ENCODE results near the gene FOXA1.

The FOXA1 gene

GRCh38 chr14:37594971-37595808 lies at the start of gene FOXA1, which contains the start of gene TTC6:
TSS of gene FOXA1 (minus strand) at chr14:37595249. CDS start at chr14:37594972, 277 bp downstream.
TSS of gene TTC6 (plus strand) at chr14:37595629. CDS start at chr14:37622065, 26,436 bp downstream.
- DNase-seq (ENCODE audit: low read depth): no peak

GRCh38 chr14:37643701-37644100 lies 48.7 kb upstream of the FOXA1 start:
- DNase-seq (ENCODE audit: low read depth): no peak

DNA sequence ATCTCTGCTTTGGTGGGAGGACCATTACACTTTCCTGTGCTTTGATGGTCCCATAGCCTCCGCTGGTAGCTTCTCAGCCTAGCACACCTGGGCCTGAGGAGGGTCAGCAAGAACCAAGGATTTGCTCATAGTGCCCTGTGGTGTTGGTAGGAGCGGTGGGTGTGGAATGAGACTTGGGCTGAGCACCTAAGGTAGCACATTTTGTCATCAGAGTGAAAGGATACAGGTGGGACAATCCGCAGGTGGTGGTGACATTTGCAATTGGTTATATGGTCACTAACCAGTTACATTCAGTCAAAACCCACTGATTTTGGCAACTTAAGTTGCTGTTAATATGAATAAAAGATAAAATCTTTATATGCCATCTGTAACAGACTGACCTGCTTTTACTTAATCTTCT lies 47.1 kb upstream of the FOXA1 start:
- no peak for DNase-seq (ENCODE audit: low read depth)

GRCh38 chr14:37641117-37641516 lies 46.1 kb upstream of the FOXA1 start:
- DNase-seq (ENCODE audit: low read depth): no peak

DNA sequence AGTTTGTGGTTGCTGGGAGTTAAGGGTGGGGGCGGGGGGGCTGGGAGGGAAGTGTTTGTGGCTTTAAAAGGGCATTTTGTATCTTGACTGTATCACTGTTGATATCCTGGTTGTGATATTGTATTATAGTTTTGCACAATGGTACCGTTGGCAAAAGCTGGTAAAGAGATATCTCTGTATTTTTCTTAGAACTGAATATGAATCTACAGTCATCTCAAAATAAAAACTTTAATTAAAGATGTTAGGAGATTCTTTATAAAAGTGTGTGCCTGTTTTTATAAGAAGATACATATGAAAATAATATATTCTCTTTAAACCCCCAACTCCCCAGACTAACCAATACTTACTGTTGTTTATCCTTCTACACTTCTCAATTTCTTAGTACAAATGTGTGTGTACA lies 43.5 kb upstream of the FOXA1 start:
- DNase-seq (ENCODE audit: low read depth): no peak

- DNase-seq (ENCODE audit: low read depth): no peak
Observed at GRCh38 chr14:37637341-37637740, 42.3 kb upstream of the FOXA1 start.

- no peak for DNase-seq (ENCODE audit: low read depth)
Observed at GRCh38 chr14:37625597-37626595, 30.8 kb upstream of the FOXA1 start.

DNA sequence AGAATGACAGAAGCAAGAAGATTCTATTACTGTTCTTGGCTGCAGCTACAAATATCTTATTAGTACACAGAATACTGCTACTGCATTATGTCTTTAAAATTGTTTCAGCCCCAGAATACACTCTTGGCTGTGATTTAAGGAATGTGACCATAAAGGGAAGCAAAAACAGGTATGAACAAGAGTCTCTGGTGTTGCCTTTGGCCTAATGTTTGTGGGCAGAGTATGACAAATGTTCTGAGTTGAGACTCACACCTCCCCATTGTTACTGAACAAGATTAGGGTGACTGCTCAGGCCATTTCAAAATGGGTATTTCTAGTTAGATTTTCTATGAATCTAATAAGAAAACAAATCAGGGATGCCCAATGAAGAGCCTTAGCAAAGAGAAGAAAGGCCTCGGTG lies 28.9 kb upstream of the FOXA1 start:
- DNase-seq (ENCODE audit: low read depth): no peak

GRCh38 chr14:37623426-37623951 lies 28.4 kb upstream of the FOXA1 start:
- DNase-seq (ENCODE audit: low read depth): no peak

GRCh38 chr14:37622231-37622923 lies 27.3 kb upstream of the FOXA1 start:
- DNase-seq (ENCODE audit: low read depth): no peak

- no peak for DNase-seq (ENCODE audit: low read depth)
Observed at GRCh38 chr14:37620856-37621255, 25.8 kb upstream of the FOXA1 start.

DNA sequence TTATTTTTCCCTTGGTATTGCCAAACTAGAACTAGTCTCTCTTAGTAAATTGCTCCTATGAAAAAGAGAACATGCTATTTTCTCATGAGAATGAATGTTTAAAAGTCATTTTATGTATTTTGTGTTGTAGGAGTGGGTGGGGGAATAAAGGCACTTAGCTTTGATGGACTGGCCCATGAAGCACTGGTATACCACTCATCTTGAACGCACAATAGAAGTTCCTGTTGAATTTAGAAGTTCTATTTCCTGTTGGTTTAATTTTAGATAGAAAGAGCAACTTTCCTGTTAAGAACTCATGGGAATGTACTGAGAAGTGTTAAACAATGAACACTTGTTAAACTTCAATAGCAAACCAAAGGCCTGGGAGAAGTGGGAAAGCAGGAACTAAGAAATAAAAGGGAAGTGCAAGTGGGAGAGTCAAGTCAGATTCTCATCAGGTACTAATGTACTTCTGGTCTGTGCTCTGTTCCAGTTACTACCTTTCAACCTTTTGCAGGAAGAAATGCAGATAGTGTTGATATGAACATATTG lies 23.5 kb upstream of the FOXA1 start:
- DNase-seq (ENCODE audit: low read depth): no peak

DNA sequence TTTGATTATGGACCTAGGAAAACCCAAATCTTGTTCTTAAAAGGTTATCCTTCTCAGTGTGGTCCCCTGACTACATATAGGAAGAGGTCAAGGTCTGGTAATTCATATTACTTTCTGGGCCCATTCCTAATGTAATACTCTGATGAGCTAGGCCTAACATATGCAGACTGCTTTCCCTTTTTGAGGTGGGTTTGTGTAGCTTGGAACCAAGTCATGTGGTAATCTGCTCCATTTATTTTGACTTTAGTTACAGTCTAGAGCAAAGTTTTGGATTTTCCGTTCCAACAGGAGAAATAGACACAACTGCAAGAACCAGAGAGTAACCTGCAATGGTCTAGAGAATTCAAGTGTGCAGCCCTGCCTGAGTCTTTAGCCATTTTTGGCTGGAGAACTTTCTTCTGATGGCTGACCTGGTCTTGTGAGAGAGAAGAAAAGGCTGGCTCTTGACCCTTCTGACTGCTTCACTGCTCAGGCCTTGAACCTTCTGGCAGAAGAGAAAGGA lies 22.9 kb upstream of the FOXA1 start:
- DNase-seq (ENCODE audit: low read depth): no peak

DNA sequence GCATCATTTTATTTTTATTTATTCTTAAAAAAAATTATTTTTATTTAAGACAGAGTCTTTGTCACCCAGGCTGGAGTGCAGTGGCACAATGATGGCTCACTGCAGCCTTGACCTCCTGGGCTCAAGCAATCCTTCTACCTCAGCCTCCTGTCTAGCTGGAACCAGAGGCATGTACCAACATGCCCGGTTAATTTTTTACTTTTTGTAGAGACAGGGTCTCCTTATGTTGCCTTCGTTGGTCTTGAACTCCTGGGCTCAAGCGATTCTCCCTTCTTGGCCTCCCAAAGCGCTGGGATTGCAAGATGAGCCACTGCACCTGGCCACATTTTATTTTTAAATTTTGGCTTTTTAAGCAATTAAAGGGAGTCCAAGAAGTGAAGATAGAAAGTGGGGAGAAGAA lies 21.8 kb upstream of the FOXA1 start:
- DNase-seq (ENCODE audit: low read depth): no peak

DNA sequence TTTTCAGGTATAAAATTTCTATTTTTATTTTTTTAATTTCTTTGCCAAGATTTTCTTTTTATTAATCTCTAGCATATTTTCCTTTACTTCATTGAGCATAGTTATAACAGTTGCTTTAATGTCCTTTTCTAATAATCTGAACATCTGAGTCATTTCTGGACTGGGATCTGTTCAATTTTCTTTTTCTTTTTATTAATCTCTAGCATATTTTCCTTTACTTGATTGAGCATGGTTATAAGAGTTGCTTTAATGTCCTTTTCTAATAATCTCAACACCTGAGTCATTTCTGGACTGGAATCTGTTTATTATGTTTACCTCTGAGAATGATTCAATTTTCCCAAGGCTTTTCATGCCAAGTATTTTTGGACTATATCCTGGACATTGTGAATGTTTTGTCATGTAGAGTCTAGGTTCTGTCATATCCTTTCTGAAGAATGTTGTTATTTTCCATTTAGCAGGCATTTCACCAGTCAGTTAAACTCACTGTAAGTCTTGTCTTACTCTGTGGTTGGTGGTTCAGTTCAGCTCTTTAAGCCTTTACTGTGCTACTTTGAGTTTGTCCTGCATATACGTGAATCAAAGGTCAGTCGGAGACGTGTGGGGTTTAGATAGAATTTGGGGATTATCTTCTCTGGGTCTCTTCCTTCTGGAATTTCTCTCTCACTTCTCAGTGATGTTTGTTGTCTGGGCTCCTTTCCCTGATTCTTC lies 20.7 kb upstream of the FOXA1 start:
- DNase-seq (ENCODE audit: low read depth): no peak

DNA sequence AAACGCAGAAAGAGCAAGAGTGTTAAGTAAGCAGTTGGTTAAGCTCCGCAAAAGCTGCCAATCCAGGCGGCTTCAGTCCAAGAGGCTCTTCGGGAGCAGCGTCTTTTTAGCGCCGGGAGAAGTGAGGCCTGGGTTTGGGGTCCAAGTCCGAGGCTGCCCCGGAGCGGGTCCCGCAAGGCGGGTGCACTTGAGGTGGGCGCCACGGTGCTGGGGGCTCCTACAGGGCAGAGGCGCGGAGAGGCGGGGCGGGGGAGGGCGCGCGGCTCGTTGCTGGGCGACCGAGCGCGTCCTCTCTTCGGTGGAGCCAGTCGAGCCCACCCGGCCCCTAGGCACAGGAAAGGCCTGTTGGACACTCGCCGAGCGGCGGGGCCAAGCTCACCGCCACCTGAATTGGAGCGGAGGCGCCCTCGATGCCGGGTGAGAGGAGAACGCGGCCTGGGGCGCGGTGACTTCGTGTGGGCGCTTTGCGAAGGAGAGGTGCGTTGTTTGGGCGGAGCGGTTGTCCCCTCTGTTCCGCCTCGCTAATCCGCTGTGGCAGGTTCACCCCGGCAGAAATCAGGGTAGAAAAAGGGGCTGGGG lies 16.0 kb upstream of the FOXA1 start:
- no peak for DNase-seq (ENCODE audit: low read depth)

DNA sequence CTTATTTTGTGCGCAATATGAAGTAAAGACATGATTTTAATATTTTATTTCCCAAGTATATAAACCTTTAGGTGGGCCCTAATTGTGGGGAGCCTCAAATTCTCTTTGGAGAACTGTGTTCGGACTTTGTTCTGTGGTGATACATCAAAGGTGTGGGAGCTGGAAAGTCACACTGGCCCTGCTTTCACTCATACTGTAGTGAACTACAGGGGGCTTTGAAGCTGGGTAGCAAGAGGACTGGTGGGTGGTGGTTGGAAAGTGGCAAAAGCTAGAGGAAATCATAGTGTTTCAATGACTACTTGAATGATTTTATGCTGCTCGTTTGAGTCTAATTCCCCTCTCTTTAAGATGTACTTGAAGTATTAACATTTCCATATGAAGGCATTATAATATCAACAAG lies 13.6 kb upstream of the FOXA1 start:
- DNase-seq (ENCODE audit: low read depth): no peak

GRCh38 chr14:37606678-37607077 lies 11.6 kb upstream of the FOXA1 start:
- DNase-seq (ENCODE audit: low read depth): no peak

DNA sequence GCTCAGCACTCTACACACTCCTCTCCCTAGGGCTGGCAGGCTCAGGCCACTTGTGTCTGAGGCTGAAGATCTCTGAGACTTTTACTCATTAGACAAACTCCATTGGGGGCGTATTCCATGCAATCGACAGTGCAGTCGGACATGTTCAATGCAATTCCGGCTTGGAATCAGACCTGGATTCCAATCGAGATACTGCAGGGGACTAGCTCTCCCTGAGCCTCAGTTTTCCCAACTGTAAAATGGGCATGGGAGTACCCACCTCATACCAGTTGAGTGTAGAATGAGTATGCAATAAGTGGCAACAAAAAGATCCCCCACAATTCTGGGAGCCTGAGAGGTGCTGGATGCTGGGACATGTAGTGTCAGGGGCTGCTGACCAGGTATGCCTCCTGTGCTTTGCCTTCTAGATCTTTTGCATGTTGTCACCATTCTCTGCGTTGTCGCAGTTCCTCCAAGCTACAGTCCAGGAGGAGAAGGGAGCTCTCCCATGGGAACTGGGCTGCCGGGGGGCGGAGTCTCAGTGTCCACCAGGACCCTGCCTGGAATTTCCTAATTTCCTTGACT lies 8.7 kb upstream of the FOXA1 start:
- no peak for DNase-seq (ENCODE audit: low read depth)
